Trophoblast cell (in vitro differentiated cells and primary cell): ENCODE results near the gene TSKU.

Experiments used
- DNase-seq, 2 donors: peaks; one replicate each; pipeline ENCODE4 v3.0.0-alpha.2; 2016
- H2AFZ ChIP-seq: 2 replicates; pipeline ENCODE4 v1.6.1; 2013; ENCODE audit warnings: low read length, moderate library complexity, mild to moderate bottlenecking; ENCODE audit not compliant: insufficient read depth, poor library complexity
- H2AK5ac ChIP-seq: 2 replicates; pipeline ENCODE4 v1.6.1; 2013; ENCODE audit warnings: mild to moderate bottlenecking, low read length
- H2BK120ac ChIP-seq: 2 replicates; pipeline ENCODE4 v1.6.1; 2013; ENCODE audit warnings: low read length, mild to moderate bottlenecking, moderate library complexity; ENCODE audit not compliant: insufficient read depth, poor library complexity
- H2BK12ac ChIP-seq: 2 replicates; pipeline ENCODE4 v1.6.1; 2013; ENCODE audit warnings: mild to moderate bottlenecking, low read length, moderate library complexity
- H2BK5ac ChIP-seq: 2 replicates; pipeline ENCODE4 v1.6.1; 2013; ENCODE audit warnings: low read length, low read depth, moderate library complexity, mild to moderate bottlenecking; ENCODE audit not compliant: poor library complexity
- H3K14ac ChIP-seq: 2 replicates; pipeline ENCODE4 v1.6.1; 2013; ENCODE audit warnings: mild to moderate bottlenecking, low read length
- H3K18ac ChIP-seq: 2 replicates; pipeline ENCODE4 v1.6.1; 2013; ENCODE audit warnings: mild to moderate bottlenecking, low read length
- H3K23ac ChIP-seq: 2 replicates; pipeline ENCODE4 v1.6.1; 2013; ENCODE audit warnings: low read length
- H3K27ac ChIP-seq: 2 replicates; pipeline ENCODE4 v1.5.1; 2013; ENCODE audit warnings: low read depth, mild to moderate bottlenecking, inconsistent platforms, low read length, moderate library complexity
- H3K27me3 ChIP-seq: 2 replicates; pipeline ENCODE4 v1.6.1; 2013; ENCODE audit warnings: inconsistent platforms, mild to moderate bottlenecking, low read length, moderate library complexity; ENCODE audit not compliant: insufficient read depth
- H3K36me3 ChIP-seq, 2 experiments: 1 replicate in 1 of 2; 2 replicates in 1 of 2; pipeline ENCODE4 v1.6.1; 2013; ENCODE audit warnings: low read length in 2 of 2, mild to moderate bottlenecking in 2 of 2, moderate library complexity in 1 of 2; ENCODE audit not compliant: insufficient read depth in 2 of 2, control insufficient read depth in 1 of 2
- H3K4ac ChIP-seq: 2 replicates; pipeline ENCODE4 v1.6.1; 2013; ENCODE audit warnings: low read depth, mild to moderate bottlenecking, low read length, moderate library complexity
- H3K4me1 ChIP-seq, 2 experiments: 1 replicate in 1 of 2; 2 replicates in 1 of 2; pipeline ENCODE4 v1.6.1; 2013; ENCODE audit warnings: low read length in 2 of 2, mild to moderate bottlenecking in 2 of 2, moderate library complexity in 1 of 2; ENCODE audit not compliant: insufficient read depth in 2 of 2, control insufficient read depth in 1 of 2
- H3K4me2 ChIP-seq: 2 replicates; pipeline ENCODE4 v1.6.1; 2013; ENCODE audit warnings: inconsistent platforms, mild to moderate bottlenecking, low read length, moderate library complexity
- H3K4me3 ChIP-seq: 2 replicates; pipeline ENCODE4 v1.5.1; 2013; ENCODE audit warnings: mild to moderate bottlenecking, low read depth, low read length, inconsistent platforms
- H3K79me1 ChIP-seq: one replicate; pipeline ENCODE4 v1.6.1; 2013; ENCODE audit warnings: low read length
- H3K79me2 ChIP-seq: 2 replicates; pipeline ENCODE4 v1.6.1; 2013; ENCODE audit warnings: low read length, mild to moderate bottlenecking; ENCODE audit not compliant: control insufficient read depth, insufficient read depth, poor library complexity
- H3K9ac ChIP-seq: 2 replicates; pipeline ENCODE4 v1.6.1; 2013; ENCODE audit warnings: mild to moderate bottlenecking, low read length
- H3K9me3 ChIP-seq: 2 replicates; pipeline ENCODE4 v1.6.1; 2013; ENCODE audit warnings: low read depth, mild to moderate bottlenecking, control low read depth, inconsistent platforms, low read length; ENCODE audit not compliant: insufficient read depth
- H4K12ac ChIP-seq: 2 replicates; pipeline ENCODE4 v1.6.1; 2013; ENCODE audit warnings: low read depth, mild to moderate bottlenecking, low read length, moderate library complexity
- H4K8ac ChIP-seq: 2 replicates; pipeline ENCODE4 v1.6.1; 2013; ENCODE audit warnings: low read depth, mild to moderate bottlenecking, low read length, moderate library complexity
- H4K91ac ChIP-seq: one replicate; pipeline ENCODE4 v1.6.1; 2013; ENCODE audit warnings: low read depth, mild to moderate bottlenecking, low read length, moderate library complexity
- WGBS: extraction: QIAGEN DNeasy Blood & Tissue Kit; methylation state at CpG from one replicate; pipeline ENCODE4 v1.1.7; 2013; ENCODE audit warnings: missing lambda C conversion rate; ENCODE audit not compliant: insufficient read length, insufficient coverage; ENCODE audit errors: extremely low coverage; 5-methylcytosine and 5-hydroxymethylcytosine counted together

Gene TSKU

DNA sequence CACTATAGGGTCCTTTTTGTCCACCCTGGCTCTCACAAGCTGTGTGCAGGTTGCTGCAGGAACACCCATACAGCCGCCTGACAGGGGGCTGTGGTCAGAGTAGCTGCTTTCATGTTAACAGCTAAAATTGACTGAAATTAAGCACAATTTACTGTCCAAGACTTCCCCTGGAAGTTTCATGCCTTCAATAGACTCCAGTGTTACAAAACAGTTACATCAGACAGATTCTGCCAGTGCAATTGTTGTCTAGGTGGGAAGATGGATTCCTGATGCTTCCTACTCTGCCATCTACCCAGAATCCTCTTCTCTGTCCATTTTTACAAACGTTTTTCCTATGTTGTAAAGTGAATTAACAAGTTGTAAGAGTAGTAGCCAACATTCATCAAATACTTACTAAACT is 5.3 kb upstream of the TSKU start:
- Histone ChIP-seq H2AFZ (no peak overlapping the region), H3K4me2 (no peak overlapping the region), H3K79me2 (no peaks in the 10 kb centered on the region), H3K18ac (no peak overlapping the region), H4K91ac (no peak overlapping the region), H3K4me3 (no peak overlapping the region), H3K9ac (no peak overlapping the region), H3K79me1 (peaks cover 4% of the 10 kb centered on the region), H3K27me3 (no peaks in the 10 kb centered on the region), H2BK120ac (no peak overlapping the region), H2BK5ac (no peak overlapping the region), H3K4ac (no peak overlapping the region), H4K12ac (no peak overlapping the region), H3K9me3 (peaks cover 3% of the 10 kb centered on the region), H3K27ac (no peak overlapping the region), H3K14ac (no peak overlapping the region), H3K23ac (no peak overlapping the region), H2BK12ac (no peak overlapping the region), H4K8ac (no peak overlapping the region), H3K36me3 (no peaks in the 10 kb centered on the region), H3K4me1 (peaks cover 17 to 20% of the 10 kb centered on the region in 2 experiments), H2AK5ac (no peak overlapping the region)
- no CpG with 5 or more reads among the region's 2 CpGs for WGBS
- DNase-seq, result no peak

DNA sequence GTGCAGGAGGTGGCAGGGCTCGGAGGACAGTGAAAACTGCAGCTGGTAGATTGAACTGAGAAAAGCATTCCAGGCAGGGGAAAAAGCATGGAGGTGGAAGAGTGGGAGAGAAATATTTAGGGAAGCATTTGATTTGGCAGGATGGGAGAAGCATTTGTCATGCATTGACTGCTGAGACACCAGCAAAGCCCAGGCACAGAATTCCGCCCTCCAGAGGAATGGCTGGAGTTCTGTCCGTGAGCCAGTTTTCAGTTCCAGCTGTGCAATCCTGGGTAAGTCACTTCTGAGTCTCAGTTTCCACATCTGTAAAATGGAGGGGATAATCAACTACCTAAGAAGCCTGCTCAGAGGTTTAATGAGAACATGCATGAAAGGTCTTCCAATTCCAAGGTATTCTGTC is 4.3 kb upstream of the TSKU start:
- Histone ChIP-seq H3K27ac (no peak overlapping the region), H2BK5ac (no peak overlapping the region), H2AK5ac (no peak overlapping the region)

DNA sequence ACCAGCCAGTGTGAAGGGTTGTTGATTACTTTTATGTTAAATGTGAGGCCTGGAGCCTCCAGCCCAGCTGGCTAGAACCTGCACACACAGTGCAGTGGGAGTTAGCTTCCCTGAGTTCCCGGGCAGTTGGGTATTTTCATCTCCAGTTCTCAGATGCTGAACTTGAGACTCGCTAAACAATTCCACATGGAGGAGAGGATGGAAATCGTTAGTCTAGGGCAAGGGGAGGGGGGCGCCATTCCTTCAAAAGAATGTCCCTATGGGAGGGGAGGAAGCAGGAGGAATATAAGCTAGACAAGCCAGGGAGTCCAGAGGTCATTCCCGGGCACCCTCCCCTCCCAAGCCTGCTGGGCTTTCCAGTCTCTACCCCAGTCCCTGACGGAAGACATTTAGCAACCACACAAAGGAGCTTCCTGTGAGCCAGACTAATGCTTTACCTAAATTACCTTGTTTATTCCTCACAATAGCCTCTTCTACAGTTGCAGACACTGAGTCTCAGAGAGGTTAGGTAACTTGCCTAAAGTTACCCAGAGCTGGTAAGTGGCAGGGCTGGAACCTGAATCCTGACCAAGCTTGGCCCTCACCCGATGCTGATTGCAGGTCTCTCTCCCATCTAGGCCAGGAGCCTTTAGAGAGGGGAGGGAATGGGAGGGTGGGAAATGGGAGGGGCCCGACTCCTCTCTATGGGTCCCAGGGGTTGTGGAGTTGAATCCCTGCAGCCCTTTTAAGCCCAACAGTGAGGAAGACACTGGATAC is 1.9 kb upstream of the TSKU start:
- no peak for DNase-seq
- Histone ChIP-seq H3K9ac (no peak overlapping the region), H3K9me3 (no peaks in the 10 kb centered on the region), H3K4ac (no peak overlapping the region), H3K79me2 (peaks cover 24% of the 10 kb centered on the region), H4K91ac (no peak overlapping the region), H4K8ac (no peak overlapping the region), H3K27ac (peak overlapping the region; percentile 2), H2AK5ac (no peak overlapping the region), H2AFZ (no peak overlapping the region), H3K14ac (no peak overlapping the region), H3K27me3 (no peaks in the 10 kb centered on the region), H3K4me3 (no peak overlapping the region), H4K12ac (no peak overlapping the region), H2BK5ac (no peak overlapping the region), H2BK12ac (no peak overlapping the region), H3K4me2 (peak overlapping the region; percentile 67), H3K36me3 (no peaks in the 10 kb centered on the region), H3K23ac (no peak overlapping the region), H3K4me1 (peaks cover 30% of the 10 kb centered on the region in 2 experiments), H3K79me1 (peaks cover 19% of the 10 kb centered on the region), H3K18ac (no peak overlapping the region), H2BK120ac (no peak overlapping the region)
- no CpG with 5 or more reads among the region's 8 CpGs for WGBS

More for the DNA sequence above, 4.3 kb upstream of the TSKU start:
- Histone ChIP-seq H3K4me3 (no peak overlapping the region), H3K4ac (no peak overlapping the region), H3K18ac (no peak overlapping the region), H2AFZ (no peak overlapping the region), H3K4me1 (peaks cover 17 to 20% of the 10 kb centered on the region in 2 experiments), H3K4me2 (no peak overlapping the region), H4K91ac (no peak overlapping the region), H3K79me1 (peaks cover 9% of the 10 kb centered on the region), H3K23ac (no peak overlapping the region), H3K36me3 (no peaks in the 10 kb centered on the region), H3K27me3 (no peaks in the 10 kb centered on the region), H3K9ac (no peak overlapping the region), H2BK120ac (no peak overlapping the region), H3K79me2 (peaks cover 5% of the 10 kb centered on the region), H2BK12ac (no peak overlapping the region), H4K8ac (no peak overlapping the region), H3K14ac (no peak overlapping the region), H3K9me3 (peaks cover 3% of the 10 kb centered on the region), H4K12ac (no peak overlapping the region)
- no CpG with 5 or more reads among the region's 3 CpGs for WGBS
- no peak for DNase-seq

DNA sequence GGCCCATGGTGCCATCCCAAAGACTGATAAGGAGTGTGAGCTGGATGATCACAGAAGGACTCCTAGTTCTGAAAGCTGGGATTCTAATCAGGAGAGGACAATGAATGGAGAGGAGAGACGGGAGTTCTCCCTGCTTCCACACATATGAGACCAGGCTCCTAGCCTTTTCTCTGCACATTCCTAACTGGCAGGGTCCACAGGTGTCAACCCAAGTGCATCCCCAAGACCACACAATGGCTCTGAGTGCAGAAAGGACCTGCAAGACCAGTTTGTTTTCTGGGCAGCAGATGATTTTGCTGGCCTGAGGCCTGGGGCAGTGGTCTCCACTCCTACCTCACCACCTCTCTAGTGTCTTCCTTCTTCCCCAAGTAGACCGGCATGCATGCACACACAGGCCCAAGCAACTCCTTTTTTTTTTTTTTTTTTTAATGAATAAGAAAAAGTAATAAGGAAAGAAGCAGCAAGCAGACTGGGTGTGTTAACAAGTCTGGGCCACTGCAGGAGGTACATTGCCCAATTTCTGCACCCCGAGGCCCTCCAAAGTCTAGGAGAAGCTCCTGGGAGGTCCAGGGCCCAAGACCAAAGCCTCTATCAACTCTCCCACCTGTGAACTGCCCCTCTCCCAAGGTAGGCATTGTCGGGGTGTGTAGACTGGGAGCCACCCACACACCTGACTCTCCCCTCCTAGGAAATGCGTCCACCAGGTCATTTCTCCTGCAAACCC is 1.2 kb upstream of the TSKU start:
- WGBS, result no CpG with 5 or more reads among the region's 5 CpGs
- no peak overlapping the region for H3K9ac ChIP-seq

More for the DNA sequence above, 1.2 kb upstream of the TSKU start:
- Histone ChIP-seq H3K14ac (peak overlapping the region; percentile 72), H3K4me3 (no peak overlapping the region), H3K4ac (no peak overlapping the region), H3K27me3 (no peaks in the 10 kb centered on the region), H4K91ac (peak overlapping the region; percentile 69), H3K79me2 (peaks cover 31% of the 10 kb centered on the region), H3K9me3 (no peaks in the 10 kb centered on the region), H3K36me3 (peaks cover under 1 to 3% of the 10 kb centered on the region in 2 experiments), H2BK120ac (no peak overlapping the region), H4K12ac (no peak overlapping the region), H4K8ac (no peak overlapping the region), H3K4me1 (peaks cover 36 to 38% of the 10 kb centered on the region in 2 experiments), H3K79me1 (peaks cover 21% of the 10 kb centered on the region), H3K4me2 (peak overlapping the region; percentile 67), H3K27ac (peak overlapping the region; percentile 74), H3K18ac (no peak overlapping the region), H2BK5ac (no peak overlapping the region), H3K23ac (no peak overlapping the region), H2BK12ac (no peak overlapping the region), H2AK5ac (no peak overlapping the region), H2AFZ (no peak overlapping the region)
- no peak for DNase-seq
